HG03469 (cell line): ENCODE data around the gene TMEM139.
A peak's percentile ranks its signal among the peaks of the same experiment; 100 is the strongest.
"Not testable (repeated sequence)": the region's sequence is repeated elsewhere in the genome, so short reads cannot be mapped to it uniquely, and the experiment has no call there.

Source experiments
- ATAC-seq: cut with Tn5 transposase; IDR thresholded peaks from one replicate; pipeline ENCODE4 v1.9.1; 2021; ENCODE audit warnings: mild to moderate bottlenecking, moderate library complexity, moderate number of reproducible peaks; ENCODE audit not compliant: unreplicated experiment

The TMEM139 gene

GRCh38 chr7:143287935-143288826 is 3.4 kb downstream of the TMEM139 start, which contains the start of gene CASP2:
CASP2 (plus strand) TSS chr7:143288351; CDS start chr7:143288456, 105 bp downstream.
- peak; percentile 91 for ATAC-seq

DNA sequence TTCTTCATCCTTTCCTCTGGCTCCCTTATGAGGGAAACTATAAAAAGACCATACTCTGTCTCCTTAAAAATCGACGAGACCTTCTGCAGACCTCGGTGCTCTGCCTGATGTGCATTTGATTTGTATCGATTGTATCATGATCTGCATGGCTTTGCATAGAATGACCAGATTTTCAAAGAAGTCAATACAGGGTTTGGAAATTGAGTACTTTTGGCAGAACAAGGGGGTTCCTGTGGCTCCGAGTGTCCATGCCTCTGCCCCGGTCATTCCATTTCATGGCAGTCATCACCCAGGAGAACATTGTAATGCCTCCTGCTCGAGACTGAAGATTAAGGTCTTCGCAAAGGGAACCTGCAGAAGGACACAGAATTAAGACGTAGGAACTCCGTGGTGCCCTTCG is 4.1 kb downstream of the TMEM139 start:
- no peak for ATAC-seq

DNA sequence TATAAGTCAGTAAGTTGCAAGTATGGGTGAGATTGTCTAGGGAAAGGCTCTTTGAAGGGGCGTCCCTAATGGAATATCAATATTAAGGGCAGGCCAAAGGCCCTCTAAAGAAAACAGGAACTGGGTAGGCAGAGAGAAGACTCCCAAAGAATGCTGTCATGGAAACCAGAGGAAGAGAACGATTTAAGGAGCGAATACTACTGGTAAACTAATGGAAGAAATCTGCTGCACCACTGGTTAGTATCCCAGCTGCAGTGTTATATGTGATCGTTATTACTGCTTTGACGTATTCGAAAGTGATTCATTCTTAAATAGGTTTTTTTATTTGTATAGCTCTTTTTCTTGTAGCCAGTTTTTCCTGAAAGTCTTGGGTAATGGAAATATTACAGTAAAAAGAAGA is 4.7 kb downstream of the TMEM139 start:
- ATAC-seq: no peak

GRCh38 chr7:143289888-143290287 is 5.1 kb downstream of the TMEM139 start:
- ATAC-seq: not testable (repeated sequence)

- no peak for ATAC-seq
Measured at GRCh38 chr7:143290293-143290692, 5.5 kb downstream of the TMEM139 start.

DNA sequence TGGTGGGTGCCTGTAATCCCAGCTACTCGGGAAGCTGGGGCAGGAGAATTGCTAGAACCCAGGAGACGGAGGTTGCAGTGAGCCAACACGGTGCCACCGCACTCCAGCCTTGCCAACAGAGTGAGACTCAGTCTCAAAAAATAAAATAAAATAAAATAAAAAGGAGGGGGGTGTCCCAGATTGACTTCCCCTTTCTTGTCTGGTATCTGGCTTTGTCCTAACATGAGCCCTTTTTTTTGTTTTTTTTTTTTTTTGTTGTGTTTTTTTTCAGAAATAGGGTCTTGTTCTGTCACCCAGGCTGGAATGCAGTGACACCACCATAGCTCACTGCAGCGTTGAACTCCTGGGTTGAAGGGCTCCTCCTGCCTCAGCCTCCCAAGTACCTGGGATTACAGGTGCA is 8.1 kb downstream of the TMEM139 start:
- no peak for ATAC-seq

GRCh38 chr7:143295870-143296269 is 11.1 kb downstream of the TMEM139 start:
- no peak for ATAC-seq

DNA sequence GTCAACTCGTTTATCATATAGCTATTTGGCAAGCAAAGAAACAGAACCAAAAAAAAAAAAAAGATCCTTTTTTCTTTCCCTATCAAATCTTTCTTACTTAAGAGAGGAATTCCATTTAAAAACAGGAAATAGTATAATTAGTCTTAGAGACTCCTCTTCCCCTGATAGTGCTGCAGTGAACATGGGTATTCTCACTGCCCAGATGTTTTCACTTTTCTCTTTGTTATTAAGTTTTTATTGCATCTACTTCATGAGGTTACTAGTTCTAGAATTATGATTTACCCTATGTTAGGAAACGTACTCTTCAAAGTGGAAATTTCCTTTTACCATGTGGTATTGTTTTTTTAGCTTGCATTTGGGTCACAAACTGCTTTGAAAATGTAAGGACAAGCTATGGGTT is 11.9 kb downstream of the TMEM139 start:
- ATAC-seq: no peak

DNA sequence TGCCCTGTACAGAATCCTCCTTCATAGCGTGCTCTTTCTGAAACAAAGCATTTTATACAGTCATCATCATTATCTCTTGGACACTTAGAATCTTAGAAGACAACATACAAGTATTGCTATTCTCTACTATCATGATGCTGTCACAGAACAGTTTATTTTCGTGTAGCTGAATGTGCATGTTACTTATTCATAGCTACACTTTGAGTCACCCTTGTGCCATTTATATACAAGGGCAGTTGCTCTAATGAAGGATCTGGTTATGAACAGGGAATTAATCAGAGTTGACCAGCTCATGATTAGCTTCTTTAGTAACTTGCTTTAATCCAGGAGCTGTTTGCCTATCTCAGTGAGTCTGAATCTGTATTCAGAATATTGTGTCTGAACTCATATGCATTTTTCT is 14.6 kb downstream of the TMEM139 start:
- ATAC-seq: no peak

GRCh38 chr7:143299840-143300239 is 15.1 kb downstream of the TMEM139 start:
- no peak for ATAC-seq

DNA sequence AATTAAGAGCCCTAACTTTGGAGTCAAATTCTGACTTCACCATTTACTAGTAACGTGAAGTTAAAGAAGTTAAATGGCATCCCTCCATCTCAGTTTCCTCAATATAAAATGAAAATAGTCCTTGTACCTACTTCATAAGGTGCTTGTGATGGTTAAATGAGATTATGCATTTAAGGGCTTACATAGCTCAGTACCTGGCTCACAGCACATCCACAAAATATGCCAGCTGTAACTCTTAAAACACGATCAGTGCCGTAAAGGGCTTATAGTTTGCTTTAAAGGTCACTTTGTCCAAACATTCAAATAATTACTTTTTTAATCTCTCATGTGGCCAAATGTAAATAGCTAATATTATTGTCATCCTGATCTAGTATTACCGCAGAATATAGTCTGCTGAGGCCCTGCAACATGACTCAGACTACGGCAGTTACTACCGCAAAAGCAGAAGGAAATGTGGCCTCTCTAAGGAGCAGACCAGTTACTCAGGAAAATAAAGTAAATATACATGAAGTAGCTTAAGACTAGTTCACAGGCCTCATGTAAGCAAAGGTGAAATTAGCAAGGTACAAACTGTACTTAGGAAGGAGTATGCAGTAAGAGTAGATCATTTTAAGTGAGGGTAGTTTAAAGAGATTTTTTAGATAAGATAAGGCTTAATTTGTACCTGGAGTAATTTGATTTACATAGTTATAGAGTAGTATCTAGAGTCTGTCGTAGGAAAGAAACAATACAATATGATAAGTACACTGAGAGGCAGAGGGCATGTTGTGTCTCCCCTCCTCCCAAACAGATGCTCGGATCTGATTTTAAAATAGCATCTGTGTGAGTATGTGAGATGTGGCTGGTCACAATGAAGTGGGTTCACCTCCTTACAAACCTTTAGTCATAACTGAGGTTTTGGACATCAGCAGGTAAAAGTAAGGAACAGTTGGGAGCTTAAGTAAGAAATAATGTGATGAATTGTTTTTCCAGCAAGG is 16.5 kb downstream of the TMEM139 start:
- ATAC-seq: no peak

GRCh38 chr7:143303733-143304132 is 19.0 kb downstream of the TMEM139 start:
- no peak for ATAC-seq

DNA sequence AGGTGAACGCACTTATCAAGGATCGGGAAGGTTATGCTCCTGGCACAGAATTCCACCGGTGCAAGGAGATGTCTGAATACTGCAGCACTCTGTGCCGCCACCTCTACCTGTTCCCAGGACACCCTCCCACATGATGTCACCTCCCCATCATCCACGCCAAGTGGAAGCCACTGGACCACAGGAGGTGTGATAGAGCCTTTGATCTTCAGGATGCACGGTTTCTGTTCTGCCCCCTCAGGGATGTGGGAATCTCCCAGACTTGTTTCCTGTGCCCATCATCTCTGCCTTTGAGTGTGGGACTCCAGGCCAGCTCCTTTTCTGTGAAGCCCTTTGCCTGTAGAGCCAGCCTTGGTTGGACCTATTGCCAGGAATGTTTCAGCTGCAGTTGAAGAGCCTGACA is 20.2 kb downstream of the TMEM139 start:
- no peak for ATAC-seq

GRCh38 chr7:143305423-143306070 is 20.8 kb downstream of the TMEM139 start:
- no peak for ATAC-seq

- ATAC-seq: no peak
Measured at GRCh38 chr7:143308632-143309031, 23.9 kb downstream of the TMEM139 start.

DNA sequence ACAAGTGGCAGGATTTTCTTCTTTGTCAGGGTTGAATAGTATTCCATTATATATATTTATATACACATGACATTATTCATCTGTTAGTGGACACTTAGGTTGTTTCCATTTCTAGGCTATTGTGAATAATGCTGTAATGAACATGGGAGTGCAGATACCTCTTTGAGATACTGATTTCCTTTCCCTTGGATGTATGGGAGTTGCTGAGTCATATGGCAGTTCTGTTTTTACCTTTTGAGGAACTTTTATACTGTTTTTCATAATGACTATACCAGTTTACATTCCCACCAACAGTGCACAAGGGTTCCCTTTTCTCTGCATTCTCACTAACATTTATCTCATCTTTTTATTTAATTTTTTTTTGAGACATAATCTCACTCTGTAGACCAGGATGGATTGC is 29.4 kb downstream of the TMEM139 start:
- no peak for ATAC-seq

- ATAC-seq: no peak
Measured at GRCh38 chr7:143315776-143316175, 31.0 kb downstream of the TMEM139 start, which contains the start of gene CLCN1. CLCN1 (plus strand) TSS chr7:143316111; CDS start chr7:143316213, 102 bp downstream.

- ATAC-seq: no peak
Measured at GRCh38 chr7:143316492-143316891, 31.7 kb downstream of the TMEM139 start.

DNA sequence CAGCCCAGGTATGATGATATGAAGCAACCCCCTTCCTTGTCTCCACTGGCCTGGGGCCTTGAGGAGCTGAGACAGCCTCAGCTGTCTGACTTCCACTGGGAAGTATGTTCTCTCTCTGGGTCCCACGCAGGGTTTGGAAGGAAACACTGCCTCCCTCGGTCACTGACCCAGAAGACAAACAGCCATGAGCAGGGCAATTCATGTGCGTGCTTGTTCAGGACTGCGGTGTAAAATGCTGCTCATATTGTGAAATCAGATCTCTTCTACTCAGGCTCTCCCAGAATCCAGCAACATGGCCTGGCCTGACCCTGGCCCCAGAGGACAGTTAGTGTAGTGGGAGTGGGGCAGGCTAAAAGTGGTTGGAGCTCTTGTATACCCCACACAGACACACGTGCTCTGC is 33.9 kb downstream of the TMEM139 start:
- no peak for ATAC-seq

- no peak for ATAC-seq
Measured at GRCh38 chr7:143320620-143321019, 35.9 kb downstream of the TMEM139 start.

DNA sequence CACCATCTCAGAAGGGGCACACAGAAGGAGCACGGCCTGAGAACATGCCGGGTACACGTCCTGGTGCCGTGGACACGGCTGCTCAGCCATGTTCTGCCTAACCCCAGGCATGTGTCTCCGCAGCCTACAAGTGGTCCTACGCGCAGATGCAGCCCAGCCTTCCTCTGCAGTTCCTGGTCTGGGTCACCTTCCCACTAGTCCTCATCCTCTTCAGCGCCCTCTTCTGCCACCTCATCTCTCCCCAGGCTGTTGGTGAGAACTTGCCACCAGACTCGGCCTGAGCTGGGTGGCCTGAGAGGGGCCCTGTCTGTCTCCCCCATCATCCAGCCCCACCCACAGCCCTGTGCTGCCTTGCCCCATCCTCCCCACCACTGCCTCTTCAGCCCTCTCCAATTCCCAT is 36.5 kb downstream of the TMEM139 start:
- ATAC-seq: no peak
